HG02981 (cell line): Measurements from ENCODE around the gene PLEKHG3.

Experiments
- ATAC-seq: cut with Tn5 transposase; IDR thresholded peaks from one replicate; pipeline ENCODE4 v1.9.1; 2021; ENCODE audit warnings: mild to moderate bottlenecking, moderate library complexity; ENCODE audit not compliant: unreplicated experiment

The PLEKHG3 gene

GRCh38 chr14:64743061-64743460 is 38.8 kb downstream of the PLEKHG3 start:
- ATAC-seq: no peak

- ATAC-seq: no peak
These were observed 41.4 kb downstream of the PLEKHG3 start for GRCh38 chr14:64745511-64746091.

- no peak for ATAC-seq
These were observed 42.4 kb downstream of the PLEKHG3 start for GRCh38 chr14:64746298-64747250.

- ATAC-seq: no peak
These were observed 43.1 kb downstream of the PLEKHG3 start for GRCh38 chr14:64747327-64747726.

- no peak for ATAC-seq
These were observed 44.3 kb downstream of the PLEKHG3 start for GRCh38 chr14:64748521-64748920.

- no peak for ATAC-seq
These were observed 44.9 kb downstream of the PLEKHG3 start for GRCh38 chr14:64748995-64749714.

GRCh38 chr14:64752909-64753308 is 48.7 kb downstream of the PLEKHG3 start:
- ATAC-seq: no peak

- no peak for ATAC-seq
These were observed 49.1 kb downstream of the PLEKHG3 start for GRCh38 chr14:64753374-64753773.

GRCh38 chr14:64753999-64754398 is 49.8 kb downstream of the PLEKHG3 start:
- ATAC-seq: no peak

GRCh38 chr14:64754685-64755084 is 50.5 kb downstream of the PLEKHG3 start:
- ATAC-seq: no peak

GRCh38 chr14:64755781-64756221 is 51.6 kb downstream of the PLEKHG3 start:
- ATAC-seq: no peak

GRCh38 chr14:64756712-64757111 is 52.5 kb downstream of the PLEKHG3 start:
- ATAC-seq: no peak

GRCh38 chr14:64757601-64758000 is 53.4 kb downstream of the PLEKHG3 start:
- ATAC-seq: no peak

GRCh38 chr14:64758025-64758521 is 53.8 kb downstream of the PLEKHG3 start:
- ATAC-seq: no peak

GRCh38 chr14:64758691-64759554 is 54.7 kb downstream of the PLEKHG3 start:
- ATAC-seq: no peak

- ATAC-seq: no peak
These were observed 55.3 kb downstream of the PLEKHG3 start for GRCh38 chr14:64759555-64759938.

GRCh38 chr14:64760146-64760755 is 56.0 kb downstream of the PLEKHG3 start:
- no peak for ATAC-seq

- ATAC-seq: no peak
These were observed 56.7 kb downstream of the PLEKHG3 start for GRCh38 chr14:64760916-64761315.

GRCh38 chr14:64761441-64762043 is 57.3 kb downstream of the PLEKHG3 start:
- ATAC-seq: no peak
